ENCODE results near the gene CAMTA1.

DNA sequence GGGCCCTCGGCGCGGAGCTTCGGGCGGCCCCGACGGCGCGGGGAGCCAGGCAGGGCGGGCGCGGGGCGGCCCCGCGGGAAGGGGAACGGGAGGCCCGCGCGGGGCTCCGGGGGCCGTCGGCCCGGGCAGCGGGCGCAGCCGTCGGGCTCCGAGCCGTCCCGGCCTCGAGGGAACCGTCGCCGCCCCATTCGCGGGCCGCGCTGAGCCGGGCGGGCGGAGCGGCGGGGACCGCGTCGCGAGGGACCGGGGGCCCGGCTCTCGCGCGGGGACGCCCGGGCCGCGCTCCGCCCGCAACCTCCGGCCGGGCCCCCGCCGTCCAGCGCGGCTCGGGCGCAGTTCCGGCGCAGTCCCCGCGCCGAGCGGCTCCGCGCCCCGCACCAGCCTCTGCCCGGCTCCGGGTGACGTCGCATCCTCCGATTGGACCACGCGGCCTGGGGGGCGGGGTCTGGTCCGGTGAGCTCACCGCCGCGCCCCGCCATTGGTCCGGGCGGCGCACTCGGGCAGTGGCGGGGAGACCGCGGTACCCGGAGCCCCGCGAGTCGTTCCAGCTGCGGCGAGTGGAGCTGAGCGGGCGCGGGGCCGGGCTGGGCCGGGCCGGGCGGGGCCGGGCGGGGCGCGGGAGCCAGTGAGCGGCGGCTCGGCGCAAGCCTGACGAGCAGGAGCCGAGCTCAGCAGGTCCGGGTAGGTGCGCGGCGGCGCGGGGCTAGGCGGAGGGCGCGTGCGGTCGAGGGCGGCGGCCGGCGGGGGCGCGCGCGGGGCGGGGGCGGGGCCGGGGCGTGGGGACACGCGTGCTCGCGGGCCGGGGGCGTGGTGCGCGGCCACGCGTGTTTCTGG is 919.2 kb downstream of the CAMTA1 start:
- TF ChIP-seq, protein P1, sequence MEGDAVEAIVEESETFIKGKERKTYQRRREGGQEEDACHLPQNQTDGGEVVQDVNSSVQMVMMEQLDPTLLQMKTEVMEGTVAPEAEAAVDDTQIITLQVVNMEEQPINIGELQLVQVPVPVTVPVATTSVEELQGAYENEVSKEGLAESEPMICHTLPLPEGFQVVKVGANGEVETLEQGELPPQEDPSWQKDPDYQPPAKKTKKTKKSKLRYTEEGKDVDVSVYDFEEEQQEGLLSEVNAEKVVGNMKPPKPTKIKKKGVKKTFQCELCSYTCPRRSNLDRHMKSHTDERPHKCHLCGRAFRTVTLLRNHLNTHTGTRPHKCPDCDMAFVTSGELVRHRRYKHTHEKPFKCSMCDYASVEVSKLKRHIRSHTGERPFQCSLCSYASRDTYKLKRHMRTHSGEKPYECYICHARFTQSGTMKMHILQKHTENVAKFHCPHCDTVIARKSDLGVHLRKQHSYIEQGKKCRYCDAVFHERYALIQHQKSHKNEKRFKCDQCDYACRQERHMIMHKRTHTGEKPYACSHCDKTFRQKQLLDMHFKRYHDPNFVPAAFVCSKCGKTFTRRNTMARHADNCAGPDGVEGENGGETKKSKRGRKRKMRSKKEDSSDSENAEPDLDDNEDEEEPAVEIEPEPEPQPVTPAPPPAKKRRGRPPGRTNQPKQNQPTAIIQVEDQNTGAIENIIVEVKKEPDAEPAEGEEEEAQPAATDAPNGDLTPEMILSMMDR (IDR thresholded peaks at IDR 0.05) = no peak
- peak in 1 of 2 donors; percentile 49 for TF ChIP-seq POLR2A (IDR thresholded peaks at IDR 0.05)
- TF ChIP-seq POLR2AphosphoS5 (IDR thresholded peaks at IDR 0.05; ENCODE audit: insufficient read depth in 1 of 2, low read depth in 1 of 2) = no peak
